Suprapubic skin (tissue), 4 donors: ENCODE results near the gene BRS3.

Experiments
- EP300 ChIP-seq: sonication (generic); formaldehyde crosslinking; IDR thresholded peaks from one replicate; pipeline ENCODE4 v1.6.1; 2017; ENCODE audit warnings: antibody characterized with exemption
- POLR2A ChIP-seq, 2 donors: fragments of 450-650 bp; IDR thresholded peaks; one replicate each; pipeline ENCODE4 v1.6.1; 2017; ENCODE audit warnings: antibody characterized with exemption in 2 of 2, mild to moderate bottlenecking in 2 of 2, moderate library complexity in 2 of 2
- POLR2AphosphoS5 ChIP-seq, 3 donors: sonication (generic); formaldehyde crosslinking; IDR thresholded peaks; one replicate each; pipeline ENCODE4 v1.6.1; 2017; ENCODE audit warnings: antibody characterized with exemption in 3 of 3
- TF ChIP-seq, protein P1 (sequence below), 2 donors: fragments of 200-600 bp in 1 of 2; fragments of 450-650 bp in 1 of 2; sonication (generic) in 1 of 2; IDR thresholded peaks; one replicate each; pipeline ENCODE4 v1.5.1; 2016 to 2019; ENCODE audit warnings: antibody characterized with exemption in 2 of 2, mild to moderate bottlenecking in 1 of 2, moderate library complexity in 1 of 2

- TF ChIP-seq, protein P1, sequence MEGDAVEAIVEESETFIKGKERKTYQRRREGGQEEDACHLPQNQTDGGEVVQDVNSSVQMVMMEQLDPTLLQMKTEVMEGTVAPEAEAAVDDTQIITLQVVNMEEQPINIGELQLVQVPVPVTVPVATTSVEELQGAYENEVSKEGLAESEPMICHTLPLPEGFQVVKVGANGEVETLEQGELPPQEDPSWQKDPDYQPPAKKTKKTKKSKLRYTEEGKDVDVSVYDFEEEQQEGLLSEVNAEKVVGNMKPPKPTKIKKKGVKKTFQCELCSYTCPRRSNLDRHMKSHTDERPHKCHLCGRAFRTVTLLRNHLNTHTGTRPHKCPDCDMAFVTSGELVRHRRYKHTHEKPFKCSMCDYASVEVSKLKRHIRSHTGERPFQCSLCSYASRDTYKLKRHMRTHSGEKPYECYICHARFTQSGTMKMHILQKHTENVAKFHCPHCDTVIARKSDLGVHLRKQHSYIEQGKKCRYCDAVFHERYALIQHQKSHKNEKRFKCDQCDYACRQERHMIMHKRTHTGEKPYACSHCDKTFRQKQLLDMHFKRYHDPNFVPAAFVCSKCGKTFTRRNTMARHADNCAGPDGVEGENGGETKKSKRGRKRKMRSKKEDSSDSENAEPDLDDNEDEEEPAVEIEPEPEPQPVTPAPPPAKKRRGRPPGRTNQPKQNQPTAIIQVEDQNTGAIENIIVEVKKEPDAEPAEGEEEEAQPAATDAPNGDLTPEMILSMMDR (IDR thresholded peaks at IDR 0.05) = no peak
- TF ChIP-seq POLR2AphosphoS5 (IDR thresholded peaks at IDR 0.05) (no peak), POLR2A (IDR thresholded peaks at IDR 0.05) (no peak), EP300 (no peak)
These were observed 52.5 kb downstream of the BRS3 start for GRCh38 chrX:136540226-136540625.
